H1 (cell line): ENCODE measurements around the gene MIPEP. TPM values are rescaled to one million over a fixed set of nuclear protein-coding genes. Genes with fewer than 3 reads are reported as not detected.

Experiments
- CTCF ChIA-PET: fragments of 300-600 bp; sonication (Branson Sonifier 250); formaldehyde crosslinking; loops from one replicate; lab custom pipeline; 2021; ENCODE audit not compliant: partially characterized antibody; lab: Charles Lee
- POLR2A ChIA-PET: fragments of 300-600 bp; sonication (Branson Sonifier 250); formaldehyde crosslinking; loops from one replicate; lab custom pipeline; 2021; ENCODE audit warnings: inconsistent platforms; ENCODE audit not compliant: partially characterized antibody; lab: Charles Lee
- DNase-seq, 2 experiments: peaks; one replicate each; pipeline versions ENCODE4 v3.0.0 to v3.0.0-alpha.2; 2010 to 2022; ENCODE audit warnings: low spot score in 2 of 2, low read depth in 1 of 2, mixed read lengths in 1 of 2
- FAIRE-seq: peaks from 2 replicates; lab custom pipeline; 2011; peaks lifted over from hg19 to GRCh38; lab: Jason Lieb, UNC
- H2AFZ ChIP-seq: 2 replicates; pipeline ENCODE4 v1.8.1; 2012; ENCODE audit warnings: low read length, inconsistent platforms
- H2AK5ac ChIP-seq: 2 replicates; pipeline ENCODE4 v1.6.1; 2013; ENCODE audit warnings: low read depth, low read length
- H2BK120ac ChIP-seq: replicated peaks from 2 replicates; pipeline ENCODE3; 2013; ENCODE audit warnings: low read depth, low read length, inconsistent platforms
- H2BK12ac ChIP-seq: 2 replicates; pipeline ENCODE4 v1.6.1; 2013; ENCODE audit warnings: low read depth, low read length
- H2BK15ac ChIP-seq: 2 replicates; pipeline ENCODE4 v1.6.1; 2013; ENCODE audit warnings: low read length
- H2BK20ac ChIP-seq: 2 replicates; pipeline ENCODE4 v1.6.1; 2013; ENCODE audit warnings: low read length
- H2BK5ac ChIP-seq: 2 replicates; pipeline ENCODE4 v1.6.1; 2013; ENCODE audit warnings: low read depth, low read length
- H3K14ac ChIP-seq: 2 replicates; pipeline ENCODE4 v1.6.1; 2013; ENCODE audit warnings: inconsistent platforms; ENCODE audit not compliant: insufficient read length
- H3K18ac ChIP-seq: 2 replicates; pipeline ENCODE4 v1.6.1; 2013; ENCODE audit warnings: low read length; ENCODE audit errors: extremely low read depth
- H3K23ac ChIP-seq: 2 replicates; pipeline ENCODE4 v1.6.1; 2013; ENCODE audit warnings: inconsistent platforms; ENCODE audit not compliant: insufficient read length
- H3K23me2 ChIP-seq: 2 replicates; pipeline ENCODE4 v1.6.1; 2013; ENCODE audit warnings: low read depth, low read length
- H3K27ac ChIP-seq: 2 replicates; pipeline ENCODE4 v1.6.1; 2011; ENCODE audit warnings: low read depth, low read length, inconsistent platforms
- H3K27me3 ChIP-seq, 4 experiments: replicated peaks in 1 of 4; 1 replicate in 1 of 4; 2 replicates in 3 of 4; pipeline versions ENCODE4 v1.6.1 to v1.8.1; 2011 to 2013; ENCODE audit warnings: low read length in 3 of 4, mild to moderate bottlenecking in 3 of 4, inconsistent platforms in 2 of 4, mixed read lengths in 2 of 4, moderate library complexity in 1 of 4; ENCODE audit not compliant: control insufficient read depth in 3 of 4, insufficient read depth in 3 of 4; ENCODE audit errors: extremely low read depth in 1 of 4
- H3K36me3 ChIP-seq, 4 experiments: 2 replicates each; pipeline versions ENCODE4 v1.6.1 to v1.8.1; 2011 to 2013; ENCODE audit warnings: mild to moderate bottlenecking in 4 of 4, low read length in 3 of 4, moderate library complexity in 2 of 4, control low read depth in 1 of 4, inconsistent platforms in 1 of 4; ENCODE audit not compliant: insufficient read depth in 4 of 4, control insufficient read depth in 2 of 4
- H3K4ac ChIP-seq: replicated peaks from 2 replicates; pipeline ENCODE3; 2013; ENCODE audit warnings: low read length, low read depth, mixed read lengths, inconsistent platforms; ENCODE audit not compliant: insufficient read length
- H3K4me1 ChIP-seq, 4 experiments: replicated peaks in 1 of 4; 1 replicate in 1 of 4; 2 replicates in 3 of 4; pipeline versions ENCODE4 v1.6.1 to v1.8.1; 2011 to 2013; ENCODE audit warnings: low read length in 3 of 4, inconsistent platforms in 2 of 4, mixed read lengths in 1 of 4; ENCODE audit not compliant: insufficient read depth in 4 of 4, control insufficient read depth in 3 of 4
- H3K4me2 ChIP-seq, 2 experiments: 2 replicates each; pipeline versions ENCODE4 v1.6.1 to v1.8.1; 2011 to 2013; ENCODE audit warnings: low read depth in 2 of 2, low read length in 2 of 2, control low read depth in 1 of 2, inconsistent platforms in 1 of 2, mild to moderate bottlenecking in 1 of 2; ENCODE audit not compliant: insufficient read depth in 1 of 2
- H3K4me3 ChIP-seq, 4 experiments: fragments of 200-600, 300-600 bp in 1 of 4; sonication (generic), shearing (Covaris generic), sonication (Bioruptor Twin) in 1 of 4; 2 replicates each; pipeline versions ENCODE4 v1.5.1 to v1.8.1; 2011 to 2016; ENCODE audit warnings: low read length in 4 of 4, low read depth in 3 of 4, control low read depth in 2 of 4, inconsistent platforms in 2 of 4, mild to moderate bottlenecking in 2 of 4, mixed read lengths in 1 of 4, moderate library complexity in 1 of 4; ENCODE audit not compliant: insufficient read depth in 2 of 4; ENCODE audit errors: extremely low read depth in 1 of 4
- H3K56ac ChIP-seq: replicated peaks from 2 replicates; pipeline ENCODE3; 2013; ENCODE audit warnings: low read depth, mild to moderate bottlenecking, mixed read lengths, low read length, inconsistent platforms; ENCODE audit not compliant: insufficient read length
- H3K79me1 ChIP-seq: 2 replicates; pipeline ENCODE4 v1.6.1; 2013; ENCODE audit warnings: low read depth, low read length, control low read depth
- H3K79me2 ChIP-seq, 2 experiments: 2 replicates each; pipeline versions ENCODE4 v1.6.1 to v1.8.1; 2012 to 2013; ENCODE audit warnings: low read length in 2 of 2, mild to moderate bottlenecking in 2 of 2, inconsistent platforms in 1 of 2; ENCODE audit not compliant: insufficient read depth in 2 of 2, control insufficient read depth in 1 of 2
- H3K9ac ChIP-seq, 4 experiments: replicated peaks in 1 of 4; 1 replicate in 1 of 4; 2 replicates in 3 of 4; pipeline versions ENCODE4 v1.6.1 to v1.8.1; 2011 to 2013; ENCODE audit warnings: low read depth in 3 of 4, low read length in 3 of 4, control low read depth in 2 of 4, mild to moderate bottlenecking in 2 of 4, moderate library complexity in 2 of 4, inconsistent platforms in 1 of 4; ENCODE audit errors: extremely low read depth in 1 of 4
- H3K9me3 ChIP-seq, 2 experiments: 2 replicates each; pipeline versions ENCODE4 v1.6.1 to v1.8.1; 2012 to 2013; ENCODE audit warnings: mild to moderate bottlenecking in 2 of 2, moderate library complexity in 2 of 2, control low read depth in 1 of 2, inconsistent platforms in 1 of 2, low read depth in 1 of 2, low read length in 1 of 2, mixed read lengths in 1 of 2; ENCODE audit not compliant: insufficient read depth in 2 of 2
- H4K20me1 ChIP-seq, 2 experiments: replicated peaks in 1 of 2; 2 replicates each; pipeline versions ENCODE3 to v1.8.1; 2011 to 2013; ENCODE audit warnings: inconsistent platforms in 2 of 2, low read length in 2 of 2, mild to moderate bottlenecking in 1 of 2; ENCODE audit not compliant: insufficient read depth in 2 of 2, control insufficient read depth in 1 of 2
- H4K5ac ChIP-seq: 2 replicates; pipeline ENCODE4 v1.6.1; 2013; ENCODE audit warnings: low read length, low read depth, mixed read lengths, inconsistent platforms; ENCODE audit not compliant: insufficient read length
- H4K8ac ChIP-seq: 2 replicates; pipeline ENCODE4 v1.8.0; 2013; ENCODE audit warnings: mild to moderate bottlenecking, moderate library complexity, low read length, inconsistent platforms; ENCODE audit not compliant: insufficient read depth; ENCODE audit errors: extremely low read depth
- H4K91ac ChIP-seq: replicated peaks from 2 replicates; pipeline ENCODE3; 2013; ENCODE audit warnings: low read length, mixed read lengths, inconsistent platforms; ENCODE audit not compliant: insufficient read length
- ASH2L ChIP-seq: fragments of 200-600, 300-600 bp; sonication (generic); IDR thresholded peaks from one replicate; pipeline ENCODE4 v1.7.1; 2017; ENCODE audit warnings: low read length
- CBX5 ChIP-seq: fragments of 300-800, 300-1000 bp; sonication (generic); IDR thresholded peaks from 2 replicates; pipeline ENCODE4 v1.7.1; 2016; ENCODE audit warnings: antibody characterized with exemption, low read length, low read depth
- CREB1 ChIP-seq: IDR thresholded peaks from 2 replicates; pipeline ENCODE4 v1.6.1; 2012; ENCODE audit warnings: inconsistent platforms
- EGR1 ChIP-seq: IDR thresholded peaks from 2 replicates; pipeline ENCODE4 v1.6.1; 2011; ENCODE audit warnings: low read depth, low read length, borderline replicate concordance
- FOSL1 ChIP-seq: IDR thresholded peaks from 2 replicates; pipeline ENCODE4 v1.6.1; 2011; ENCODE audit warnings: mild to moderate bottlenecking, low read depth, low read length, moderate library complexity; ENCODE audit not compliant: insufficient read depth
- GTF2F1 ChIP-seq: IDR thresholded peaks from 2 replicates; pipeline ENCODE4 v1.6.1; 2012; ENCODE audit warnings: low read depth, low read length, improper control_type of control experiment, borderline replicate concordance
- KDM1A ChIP-seq: fragments of 200-600, 300-600 bp; sonication (generic); IDR thresholded peaks from 2 replicates; pipeline ENCODE4 v1.7.1; 2016; ENCODE audit warnings: mild to moderate bottlenecking, low read length, borderline replicate concordance
- KDM5A ChIP-seq: fragments of 200-600 bp; IDR thresholded peaks from 2 replicates; pipeline ENCODE4 v1.7.1; 2012; ENCODE audit warnings: mild to moderate bottlenecking, low read length, inconsistent platforms, mixed read lengths
- MAFK ChIP-seq: IDR thresholded peaks from 2 replicates; pipeline ENCODE4 v1.6.1; 2012; ENCODE audit warnings: low read depth, mild to moderate bottlenecking, improper control_type of control experiment, low read length
- RBBP5 ChIP-seq: IDR thresholded peaks from 2 replicates; pipeline ENCODE4 v1.7.1; 2012; ENCODE audit warnings: low read depth, mild to moderate bottlenecking, inconsistent platforms, low read length, moderate library complexity, borderline replicate concordance
- SAP30 ChIP-seq: fragments of 300-600 bp; sonication (generic); IDR thresholded peaks from 2 replicates; pipeline ENCODE4 v1.7.1; 2012; ENCODE audit warnings: low read length, moderate library complexity, mild to moderate bottlenecking, inconsistent platforms; ENCODE audit not compliant: insufficient read depth, insufficient replicate concordance
- SIX5 ChIP-seq: IDR thresholded peaks from 2 replicates; pipeline ENCODE4 v1.6.1; 2011; ENCODE audit warnings: mild to moderate bottlenecking, low read depth, low read length
- SUZ12 ChIP-seq: fragments of 200-600 bp; sonication (generic); IDR thresholded peaks from 2 replicates; pipeline ENCODE4 v1.6.1; 2012; ENCODE audit warnings: mild to moderate bottlenecking, inconsistent platforms, low read length, moderate library complexity, mixed read lengths
- USF2 ChIP-seq: IDR thresholded peaks from 2 replicates; pipeline ENCODE4 v1.6.1; 2011; ENCODE audit warnings: low read length, improper control_type of control experiment
- ZNF274 ChIP-seq: IDR thresholded peaks from 2 replicates; pipeline ENCODE4 v1.7.0; 2012; ENCODE audit warnings: low read length, borderline replicate concordance; ENCODE audit errors: extremely low read depth
- WGBS, 2 experiments: shearing (Covaris generic) in 1 of 2; methylation state at CpG; one replicate each; pipeline versions ENCODE4 v1.1.6 to v1.1.7; 2013 to 2015; ENCODE audit warnings: low lambda C conversion rate in 2 of 2, mixed read lengths in 2 of 2, inconsistent platforms in 1 of 2, low coverage in 1 of 2, missing lambda C conversion rate in 1 of 2; ENCODE audit not compliant: insufficient replicate concordance in 2 of 2, insufficient coverage in 1 of 2, insufficient read length in 1 of 2; ENCODE audit errors: extremely low coverage in 1 of 2, missing lambda C conversion rate in 1 of 2; 5-methylcytosine and 5-hydroxymethylcytosine counted together
- polyA plus RNA-seq, 7 experiments: library from polyadenylated mRNA; depleted of rRNA in 3 of 7; stranded (reverse) in 5 of 7; unstranded in 2 of 7; fragments of >200 nt in 5 of 7; fragments of 200-250 nt in 2 of 7; gene quantifications; 1 replicate in 5 of 7; 2 replicates in 1 of 7; 4 replicates in 1 of 7; pipeline versions ENCODE4 v1.2.1 to v1.2.3, GENCODE V29; 2011 to 2013; ENCODE audit warnings: missing spikeins in 2 of 7, mixed read lengths in 2 of 7
- total RNA-seq: library from RNA; stranded (reverse); fragmentation: NEBNext Ultra II Directional; extraction: Animal tissue kit (Norgen Biotek cat#: 25700); gene quantifications from 2 replicates; pipeline ENCODE4 v1.2.1, GENCODE V29; 2021

Gene MIPEP
- total and polyA plus RNA-seq, 2 of the 8 experiments (the other 6 are each of a cell fraction or from before 2014, with no cell fraction given) = 24.0 to 24.2 TPM

- DNase-seq = no peak
- Histone ChIP-seq H3K4ac (no peak overlapping the region), H4K91ac (no peak overlapping the region), H3K36me3 (peaks cover 0 to 3% (median 0%) of the 10 kb centered on the region in 4 experiments; a peak in 1 of 8 replicates), H4K20me1 (no peaks in the 10 kb centered on the region), H3K9ac (no peak overlapping the region), H2BK20ac (no peak overlapping the region), H3K18ac (no peak overlapping the region)
- no peak for TF ChIP-seq MAFK
- TF ChIP-seq RBBP5 = no peak
- TF ChIP-seq SUZ12 = no peak
- TF ChIP-seq ASH2L = no peak
- TF ChIP-seq ZNF274 = no peak
- no peak for TF ChIP-seq SIX5
- no peak for TF ChIP-seq SAP30
- no peak for TF ChIP-seq GTF2F1
- TF ChIP-seq KDM1A = no peak
- TF ChIP-seq EGR1 = no peak
- no peak for TF ChIP-seq CREB1
- TF ChIP-seq CBX5 = no peak
- TF ChIP-seq FOSL1 = no peak
- TF ChIP-seq USF2 = no peak
- TF ChIP-seq KDM5A = no peak
- TF ChIP-seq, all 59 proteins: peak for 0
- Histone ChIP-seq H3K79me1 (no peaks in the 10 kb centered on the region), H3K14ac (no peak overlapping the region), H4K5ac (no peak overlapping the region), H2BK120ac (no peak overlapping the region), H3K23ac (no peak overlapping the region), H3K27ac (no peak overlapping the region), H3K79me2 (no peaks in the 10 kb centered on the region), H3K4me2 (no peak overlapping the region), H4K8ac (no peak overlapping the region), H2BK15ac (no peak overlapping the region), H2BK5ac (no peak overlapping the region), H3K56ac (no peak overlapping the region), H3K23me2 (no peaks in the 10 kb centered on the region), H3K9me3 (no peaks in the 10 kb centered on the region), H3K4me1 (no peaks in the 10 kb centered on the region), H2AK5ac (no peak overlapping the region), H3K4me3 (no peak overlapping the region), H2AFZ (no peak overlapping the region), H2BK12ac (no peak overlapping the region), H3K27me3 (no peaks in the 10 kb centered on the region)
- FAIRE-seq = no peak
- POLR2A ChIA-PET = no interaction called here
- CTCF ChIA-PET = no interaction called here
- 100% methylated on average over 2 of the region's 2 CpGs; no CpG with 5 or more reads in 1 of the 2 experiments for WGBS, 2 experiments
Observed at GRCh38 chr13:23825179-23825578, 64.0 kb downstream of the MIPEP start.
